Activated CD4-positive, alpha-beta T cell treated with anti-CD3 and anti-CD28 coated beads, Interleukin-2, amount 50 U/mL, for 48 hours (primary cell): ENCODE measurements around the gene CALHM4.

Experiments
- DNase-seq, 2 experiments: peaks; one replicate each; pipeline ENCODE4 v3.0.0-alpha.2; 2020

CALHM4 gene

GRCh38 chr6:116553451-116553850, at the start of gene CALHM4:
TSS of gene CALHM4 (plus strand) at chr6:116553751. CDS start at chr6:116553794, 43 bp downstream.
- no peak for DNase-seq

- no peak for DNase-seq
Measured at GRCh38 chr6:116507324-116507723, 46.2 kb upstream of the CALHM4 start.

- no peak for DNase-seq
Measured at GRCh38 chr6:116508527-116508926, 45.0 kb upstream of the CALHM4 start.

GRCh38 chr6:116511424-116512110, 42.0 kb upstream of the CALHM4 start, which contains the start of gene CALHM5:
TSS of gene CALHM5 (plus strand) at chr6:116511639. CDS start at chr6:116511697, 58 bp downstream.
- DNase-seq = no peak

- no peak for DNase-seq
Measured at GRCh38 chr6:116512111-116512559, 41.4 kb upstream of the CALHM4 start.

GRCh38 chr6:116512734-116513133, 40.8 kb upstream of the CALHM4 start:
- DNase-seq = no peak

- DNase-seq = no peak
Measured at GRCh38 chr6:116513224-116513875, 40.2 kb upstream of the CALHM4 start.

- DNase-seq = no peak
Measured at GRCh38 chr6:116514111-116514510, 39.4 kb upstream of the CALHM4 start.

GRCh38 chr6:116515141-116515540, 38.4 kb upstream of the CALHM4 start:
- no peak for DNase-seq

GRCh38 chr6:116518621-116519368, 34.8 kb upstream of the CALHM4 start:
- DNase-seq = no peak

- DNase-seq = no peak
Measured at GRCh38 chr6:116522896-116523295, 30.7 kb upstream of the CALHM4 start.

- DNase-seq = no peak
Measured at GRCh38 chr6:116524236-116524635, 29.3 kb upstream of the CALHM4 start.

- DNase-seq = no peak
Measured at GRCh38 chr6:116528133-116528532, 25.4 kb upstream of the CALHM4 start.

GRCh38 chr6:116528780-116529179, 24.8 kb upstream of the CALHM4 start:
- DNase-seq = no peak

GRCh38 chr6:116529466-116530290, 23.9 kb upstream of the CALHM4 start:
- DNase-seq = no peak

GRCh38 chr6:116530436-116530835, 23.1 kb upstream of the CALHM4 start:
- no peak for DNase-seq

- DNase-seq = peak; percentile 62 to 68
Measured at GRCh38 chr6:116531675-116532570, 21.6 kb upstream of the CALHM4 start.

- no peak for DNase-seq
Measured at GRCh38 chr6:116533233-116533957, 20.2 kb upstream of the CALHM4 start.

- DNase-seq = no peak
Measured at GRCh38 chr6:116535109-116535508, 18.4 kb upstream of the CALHM4 start.

- DNase-seq = no peak
Measured at GRCh38 chr6:116536216-116536621, 17.3 kb upstream of the CALHM4 start.

GRCh38 chr6:116542426-116542825, 11.1 kb upstream of the CALHM4 start:
- DNase-seq = no peak
